GM23248 (cell line): ENCODE data around the gene CHRNB4. TPM values are rescaled to one million over a fixed set of nuclear protein-coding genes. Genes with fewer than 3 reads are reported as not detected.

Experiments
- DNase-seq: peaks from one replicate; pipeline ENCODE4 v3.0.0-alpha.2; 2015
- H2AFZ ChIP-seq: fragments of 200-600 bp; sonication (generic); 2 replicates; pipeline ENCODE4 v1.6.1; 2016; ENCODE audit warnings: antibody characterized with exemption
- H3F3A ChIP-seq: fragments of 200-600 bp; sonication (generic); 2 replicates; pipeline ENCODE4 v1.6.1; 2016; ENCODE audit warnings: mild to moderate bottlenecking, antibody characterized with exemption, mixed run types; ENCODE audit not compliant: insufficient read depth
- H3K27ac ChIP-seq: fragments of 200-600 bp; sonication (generic); 2 replicates; pipeline ENCODE4 v1.5.1; 2016; ENCODE audit warnings: mild to moderate bottlenecking
- H3K27me3 ChIP-seq: fragments of 200-600 bp; sonication (generic); replicated peaks from 2 replicates; pipeline ENCODE4 v1.6.1; 2016; ENCODE audit warnings: mild to moderate bottlenecking; ENCODE audit not compliant: insufficient read depth
- H3K36me3 ChIP-seq: fragments of 200-600 bp; sonication (generic); 2 replicates; pipeline ENCODE4 v1.6.1; 2016; ENCODE audit warnings: low read depth, mild to moderate bottlenecking
- H3K4me1 ChIP-seq: fragments of 200-600 bp; sonication (generic); 2 replicates; pipeline ENCODE4 v1.6.1; 2016; ENCODE audit warnings: mild to moderate bottlenecking; ENCODE audit not compliant: insufficient read depth
- H3K4me2 ChIP-seq: fragments of 200-600 bp; sonication (generic); one replicate; pipeline ENCODE4 v1.6.1; 2016; ENCODE audit warnings: mild to moderate bottlenecking; ENCODE audit not compliant: unreplicated experiment
- H3K4me3 ChIP-seq: fragments of 200-600 bp; sonication (generic); 2 replicates; pipeline ENCODE4 v1.5.1; 2016; ENCODE audit warnings: mild to moderate bottlenecking
- H3K79me2 ChIP-seq: fragments of 200-600 bp; sonication (generic); 2 replicates; pipeline ENCODE4 v1.6.1; 2016; ENCODE audit warnings: mild to moderate bottlenecking; ENCODE audit not compliant: insufficient read depth
- H3K9ac ChIP-seq: fragments of 200-600 bp; sonication (generic); 2 replicates; pipeline ENCODE4 v1.6.1; 2016; ENCODE audit warnings: mild to moderate bottlenecking
- H3K9me2 ChIP-seq: fragments of 200-600 bp; sonication (generic); 2 replicates; pipeline ENCODE4 v1.6.1; 2016; ENCODE audit warnings: mixed run types, mild to moderate bottlenecking, moderate library complexity; ENCODE audit not compliant: insufficient read depth
- H3K9me3 ChIP-seq: fragments of 200-600 bp; sonication (generic); one replicate; pipeline ENCODE4 v1.6.1; 2017; ENCODE audit warnings: low read depth
- H4K20me1 ChIP-seq: fragments of 200-600 bp; sonication (generic); 2 replicates; pipeline ENCODE4 v1.6.0; 2016; ENCODE audit not compliant: insufficient read depth
- EZH2 ChIP-seq: fragments of 200-600 bp; sonication (generic); IDR thresholded peaks from 2 replicates; pipeline ENCODE4 v1.6.1; 2018; ENCODE audit warnings: antibody characterized with exemption, mild to moderate bottlenecking; ENCODE audit not compliant: insufficient read depth, poor library complexity, severe bottlenecking
- EZH2phosphoT487 ChIP-seq: fragments of 200-600 bp; sonication (generic); IDR thresholded peaks from 2 replicates; pipeline ENCODE4 v1.6.1; 2018; ENCODE audit warnings: antibody characterized with exemption, moderate library complexity, mild to moderate bottlenecking, low read depth; ENCODE audit not compliant: insufficient read depth
- WGBS, 2 experiments: methylation state at CpG; one replicate each; pipeline ENCODE4 v1.1.6; 2015 to 2017; ENCODE audit warnings: low lambda C conversion rate in 2 of 2, low coverage in 1 of 2; ENCODE audit errors: missing lambda C conversion rate in 2 of 2; 5-methylcytosine and 5-hydroxymethylcytosine counted together
- in situ Hi-C: fragments of 300-500 bp; cut with MboI; formaldehyde crosslinking; loops from 2 replicates; pipeline ENCODE4 v1.15.0; 2020
- polyA plus RNA-seq: library from polyadenylated mRNA; unstranded; fragments of >200 nt; fragmentation: Nextera tagmentation; extraction: Ambion mirVana; gene quantifications from 2 replicates; pipeline ENCODE4 v1.2.1, GENCODE V29; 2016
- total RNA-seq: library from RNA; depleted of rRNA; stranded (reverse); fragments of >200 nt; shearing (Covaris generic); gene quantifications from 2 replicates; pipeline ENCODE4 v1.2.3, GENCODE V29; 2014

CHRNB4 gene
- total and polyA plus RNA-seq, 2 experiments from 2014 or later, result not detected

GRCh38 chr15:78645009-78645408 is 4.0 kb upstream of the CHRNB4 start:
- H3K9me2 ChIP-seq, result no peaks in the 10 kb centered on the region
- H4K20me1 ChIP-seq, result no peaks in the 10 kb centered on the region
- peaks cover 10% of the 10 kb centered on the region; the same call in 1 of the 2 replicates for H3K27me3 ChIP-seq
- no peak overlapping the region for H2AFZ ChIP-seq
- H3K4me2 ChIP-seq, result no peak overlapping the region
- no peaks in the 10 kb centered on the region for H3F3A ChIP-seq
- H3K4me3 ChIP-seq, result no peak overlapping the region
- H3K27ac ChIP-seq, result no peak overlapping the region
- TF ChIP-seq EZH2phosphoT487, result no peak
- TF ChIP-seq EZH2, result no peak
- no peaks in the 10 kb centered on the region for H3K79me2 ChIP-seq
- no peaks in the 10 kb centered on the region for H3K9me3 ChIP-seq
- in situ Hi-C loops, result no loop called here
- H3K4me1 ChIP-seq, result no peaks in the 10 kb centered on the region
- H3K36me3 ChIP-seq, result no peaks in the 10 kb centered on the region
- DNase-seq, result no peak
- H3K9ac ChIP-seq, result no peak overlapping the region
- WGBS, 2 experiments, result 45 to 54% methylated on average over 4 of the region's 4 CpGs

GRCh38 chr15:78642331-78642730 is 1.3 kb upstream of the CHRNB4 start:
- Histone ChIP-seq H2AFZ (no peak overlapping the region), H3K27ac (no peak overlapping the region), H3K79me2 (no peaks in the 10 kb centered on the region), H4K20me1 (no peaks in the 10 kb centered on the region), H3K4me3 (no peak overlapping the region), H3K4me1 (no peaks in the 10 kb centered on the region), H3K9me3 (no peaks in the 10 kb centered on the region), H3K9me2 (no peaks in the 10 kb centered on the region), H3K27me3 (peaks cover 14% of the 10 kb centered on the region), H3K4me2 (no peak overlapping the region), H3K9ac (no peak overlapping the region), H3F3A (no peaks in the 10 kb centered on the region), H3K36me3 (no peaks in the 10 kb centered on the region)
- in situ Hi-C loops, result no loop called here
- 87 to 92% methylated on average over 5 of the region's 5 CpGs for WGBS, 2 experiments
- TF ChIP-seq EZH2, result no peak
- no peak for TF ChIP-seq EZH2phosphoT487
- no peak for DNase-seq

- H3K9me2 ChIP-seq, result no peaks in the 10 kb centered on the region
- TF ChIP-seq EZH2phosphoT487 (no peak), EZH2 (no peak)
- no peak overlapping the region for H3K4me3 ChIP-seq
- H3K27ac ChIP-seq, result no peak overlapping the region
- H3K9me3 ChIP-seq, result no peaks in the 10 kb centered on the region
- H4K20me1 ChIP-seq, result no peaks in the 10 kb centered on the region
- no peak overlapping the region for H2AFZ ChIP-seq
- H3K9ac ChIP-seq, result no peak overlapping the region
- no peak for DNase-seq
- WGBS, 2 experiments, result 76 to 82% methylated on average over 11 of the region's 11 CpGs
- no peak overlapping the region for H3K4me2 ChIP-seq
- no peaks in the 10 kb centered on the region for H3K4me1 ChIP-seq
- H3K79me2 ChIP-seq, result no peaks in the 10 kb centered on the region
- no peaks in the 10 kb centered on the region for H3K36me3 ChIP-seq
- in situ Hi-C loops, result no loop called here
- no peaks in the 10 kb centered on the region for H3F3A ChIP-seq
- H3K27me3 ChIP-seq, result peaks cover 14% of the 10 kb centered on the region
Observed at GRCh38 chr15:78641749-78642275, 802 bp upstream of the CHRNB4 start.

- no peaks in the 10 kb centered on the region for H3K36me3 ChIP-seq
- no peak overlapping the region; the same call in 1 of the 2 replicates for H2AFZ ChIP-seq
- H3K9me2 ChIP-seq, result no peaks in the 10 kb centered on the region
- peak overlapping the region; percentile 31; the same call in 1 of the 2 replicates for H3K4me3 ChIP-seq
- H3K79me2 ChIP-seq, result no peaks in the 10 kb centered on the region
- no peak overlapping the region for H3K27ac ChIP-seq
- in situ Hi-C loops, result no loop called here
- H3K9me3 ChIP-seq, result no peaks in the 10 kb centered on the region
- H3K4me1 ChIP-seq, result no peaks in the 10 kb centered on the region
- DNase-seq, result no peak
- no peaks in the 10 kb centered on the region for H3F3A ChIP-seq
- H3K9ac ChIP-seq, result no peak overlapping the region
- TF ChIP-seq EZH2, result no peak
- TF ChIP-seq EZH2phosphoT487, result no peak
- peaks cover 14% of the 10 kb centered on the region for H3K27me3 ChIP-seq
- no peak overlapping the region for H3K4me2 ChIP-seq
- H4K20me1 ChIP-seq, result no peaks in the 10 kb centered on the region
- WGBS, 2 experiments, result 17 to 27% methylated on average over 18 to 32 of the region's 32 CpGs
Observed at GRCh38 chr15:78640527-78641101, 396 bp downstream of the CHRNB4 start.
